ENCODE measurements around the gene TBCD. TPM values are rescaled to one million over a fixed set of nuclear protein-coding genes. Genes with fewer than 3 reads are reported as not detected.

Gene TBCD
- total RNA-seq, 1 donor from 2014 or later: 31.8 TPM

- H3K27me3 Mint-ChIP-seq (ENCODE audit: low read depth, unreplicated experiment): no peaks in the 10 kb centered on the region
- H3K4me1 ChIP-seq (ENCODE audit: insufficient read depth, low read length): no peaks in the 10 kb centered on the region
- no peaks in the 10 kb centered on the region for H3K79me2 ChIP-seq (ENCODE audit: insufficient read depth, low read length)
- no peak overlapping the region for H3K4me3 Mint-ChIP-seq (ENCODE audit: unreplicated experiment)
- no peak overlapping the region for H3K4me2 ChIP-seq (ENCODE audit: low read length)
- no peak overlapping the region for H2AFZ ChIP-seq (ENCODE audit: low read depth, low read length)
- no peak overlapping the region for H3K27ac Mint-ChIP-seq (ENCODE audit: unreplicated experiment)
- DNase-seq (ENCODE audit: low read depth): no peak
- H3K9ac ChIP-seq (ENCODE audit: low read length): no peak overlapping the region
- H3K36me3 ChIP-seq (ENCODE audit: insufficient read depth, low read length): peaks cover 5% of the 10 kb centered on the region
- H3K27ac ChIP-seq (ENCODE audit: low read depth, low read length): no peak overlapping the region
- H3K4me3 ChIP-seq (ENCODE audit: insufficient read depth, low read depth, low read length): no peak overlapping the region
- no peaks in the 10 kb centered on the region for H4K20me1 ChIP-seq (ENCODE audit: insufficient read depth, low read length)
- no peaks in the 10 kb centered on the region for H3K27me3 ChIP-seq (ENCODE audit: insufficient read depth, low read length)
- FAIRE-seq: no peak
- peaks cover 13% of the 10 kb centered on the region for H3K9me3 Mint-ChIP-seq (ENCODE audit: unreplicated experiment)
- no peak for TF ChIP-seq EZH2 (IDR thresholded peaks at IDR 0.05; ENCODE audit: insufficient read depth, low read length)
- TF ChIP-seq, protein P1, sequence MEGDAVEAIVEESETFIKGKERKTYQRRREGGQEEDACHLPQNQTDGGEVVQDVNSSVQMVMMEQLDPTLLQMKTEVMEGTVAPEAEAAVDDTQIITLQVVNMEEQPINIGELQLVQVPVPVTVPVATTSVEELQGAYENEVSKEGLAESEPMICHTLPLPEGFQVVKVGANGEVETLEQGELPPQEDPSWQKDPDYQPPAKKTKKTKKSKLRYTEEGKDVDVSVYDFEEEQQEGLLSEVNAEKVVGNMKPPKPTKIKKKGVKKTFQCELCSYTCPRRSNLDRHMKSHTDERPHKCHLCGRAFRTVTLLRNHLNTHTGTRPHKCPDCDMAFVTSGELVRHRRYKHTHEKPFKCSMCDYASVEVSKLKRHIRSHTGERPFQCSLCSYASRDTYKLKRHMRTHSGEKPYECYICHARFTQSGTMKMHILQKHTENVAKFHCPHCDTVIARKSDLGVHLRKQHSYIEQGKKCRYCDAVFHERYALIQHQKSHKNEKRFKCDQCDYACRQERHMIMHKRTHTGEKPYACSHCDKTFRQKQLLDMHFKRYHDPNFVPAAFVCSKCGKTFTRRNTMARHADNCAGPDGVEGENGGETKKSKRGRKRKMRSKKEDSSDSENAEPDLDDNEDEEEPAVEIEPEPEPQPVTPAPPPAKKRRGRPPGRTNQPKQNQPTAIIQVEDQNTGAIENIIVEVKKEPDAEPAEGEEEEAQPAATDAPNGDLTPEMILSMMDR (IDR thresholded peaks at IDR 0.05; ENCODE audit: insufficient read depth, low read depth, low read length): no peak
- H3K4me1 Mint-ChIP-seq (ENCODE audit: low read depth, unreplicated experiment): no peaks in the 10 kb centered on the region
- peaks cover 19% of the 10 kb centered on the region for H3K36me3 Mint-ChIP-seq (ENCODE audit: low read depth, unreplicated experiment)
- peaks cover 6% of the 10 kb centered on the region for H3K9me3 ChIP-seq (ENCODE audit: insufficient read depth, low read depth, low read length)
Observed at GRCh38 chr17:82745524-82745923, 6.3 kb upstream of the TBCD start.

DNA sequence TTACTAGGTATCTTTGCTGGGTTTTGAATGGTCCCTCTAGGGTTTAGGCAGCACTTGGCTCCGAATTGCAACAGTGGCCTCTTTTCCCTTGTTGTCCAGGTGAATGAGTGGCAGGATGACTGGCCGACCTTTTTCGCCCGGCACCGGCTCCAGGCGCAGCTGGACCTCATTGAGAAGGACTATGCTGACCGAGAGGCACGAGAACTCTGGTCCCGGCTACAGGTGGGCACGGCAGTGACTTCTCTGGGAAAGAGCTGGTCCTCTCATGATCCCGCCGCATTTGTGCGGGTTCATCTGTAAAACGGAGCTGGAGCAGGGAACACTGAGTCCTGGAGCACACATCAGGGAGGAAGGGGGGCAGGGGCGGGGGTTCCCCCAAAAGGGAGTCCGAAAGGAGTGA lies 3.1 kb upstream of the TBCD start:
- H3K27me3 ChIP-seq (ENCODE audit: insufficient read depth, low read length): no peaks in the 10 kb centered on the region
- FAIRE-seq (no peak), DNase-seq (ENCODE audit: low read depth) (no peak)
- H3K4me1 Mint-ChIP-seq (ENCODE audit: low read depth, unreplicated experiment): no peaks in the 10 kb centered on the region
- H4K20me1 ChIP-seq (ENCODE audit: insufficient read depth, low read length): peaks cover 13% of the 10 kb centered on the region
- H3K9ac ChIP-seq (ENCODE audit: low read length): no peak overlapping the region
- no peak overlapping the region for H2AFZ ChIP-seq (ENCODE audit: low read depth, low read length)
- peaks cover 13% of the 10 kb centered on the region for H3K79me2 ChIP-seq (ENCODE audit: insufficient read depth, low read length)
- H3K4me2 ChIP-seq (ENCODE audit: low read length): no peak overlapping the region
- H3K4me3 ChIP-seq (ENCODE audit: insufficient read depth, low read depth, low read length): no peak overlapping the region
- H3K4me1 ChIP-seq (ENCODE audit: insufficient read depth, low read length): peaks cover 6% of the 10 kb centered on the region
- H3K9me3 Mint-ChIP-seq (ENCODE audit: unreplicated experiment): peaks cover 6% of the 10 kb centered on the region
- peaks cover 2% of the 10 kb centered on the region for H3K36me3 Mint-ChIP-seq (ENCODE audit: low read depth, unreplicated experiment)
- no peak overlapping the region for H3K4me3 Mint-ChIP-seq (ENCODE audit: unreplicated experiment)
- no peak overlapping the region for H3K27ac ChIP-seq (ENCODE audit: low read depth, low read length)
- no peaks in the 10 kb centered on the region for H3K9me3 ChIP-seq (ENCODE audit: insufficient read depth, low read depth, low read length)
- TF ChIP-seq EZH2 (IDR thresholded peaks at IDR 0.05; ENCODE audit: insufficient read depth, low read length): no peak
- TF ChIP-seq, protein P1 (IDR thresholded peaks at IDR 0.05; ENCODE audit: insufficient read depth, low read depth, low read length): no peak
- H3K27ac Mint-ChIP-seq (ENCODE audit: unreplicated experiment): no peak overlapping the region
- no peaks in the 10 kb centered on the region for H3K36me3 ChIP-seq (ENCODE audit: insufficient read depth, low read length)
- no peaks in the 10 kb centered on the region for H3K27me3 Mint-ChIP-seq (ENCODE audit: low read depth, unreplicated experiment)

- peaks cover 6% of the 10 kb centered on the region for H3K4me1 ChIP-seq (ENCODE audit: insufficient read depth, low read length)
- peaks cover 3% of the 10 kb centered on the region for H3K9me3 Mint-ChIP-seq (ENCODE audit: unreplicated experiment)
- H3K79me2 ChIP-seq (ENCODE audit: insufficient read depth, low read length): peaks cover 30% of the 10 kb centered on the region
- H3K27me3 Mint-ChIP-seq (ENCODE audit: low read depth, unreplicated experiment): no peaks in the 10 kb centered on the region
- no peak for FAIRE-seq
- no peak overlapping the region for H3K9ac ChIP-seq (ENCODE audit: low read length)
- H3K36me3 Mint-ChIP-seq (ENCODE audit: low read depth, unreplicated experiment): no peaks in the 10 kb centered on the region
- H3K27ac Mint-ChIP-seq (ENCODE audit: unreplicated experiment): no peak overlapping the region
- DNase-seq (ENCODE audit: low read depth): no peak
- H3K9me3 ChIP-seq (ENCODE audit: insufficient read depth, low read depth, low read length): no peaks in the 10 kb centered on the region
- H4K20me1 ChIP-seq (ENCODE audit: insufficient read depth, low read length): peaks cover 26% of the 10 kb centered on the region
- no peaks in the 10 kb centered on the region for H3K27me3 ChIP-seq (ENCODE audit: insufficient read depth, low read length)
- TF ChIP-seq, protein P1 (IDR thresholded peaks at IDR 0.05; ENCODE audit: insufficient read depth, low read depth, low read length): no peak
- TF ChIP-seq EZH2 (IDR thresholded peaks at IDR 0.05; ENCODE audit: insufficient read depth, low read length): no peak
- H2AFZ ChIP-seq (ENCODE audit: low read depth, low read length): peak overlapping the region; percentile 47
- H3K4me3 ChIP-seq (ENCODE audit: insufficient read depth, low read depth, low read length): no peak overlapping the region
- H3K4me1 Mint-ChIP-seq (ENCODE audit: low read depth, unreplicated experiment): no peaks in the 10 kb centered on the region
- H3K36me3 ChIP-seq (ENCODE audit: insufficient read depth, low read length): no peaks in the 10 kb centered on the region
- H3K4me2 ChIP-seq (ENCODE audit: low read length): peak overlapping the region; percentile 11
- peak overlapping the region; percentile 28 for H3K4me3 Mint-ChIP-seq (ENCODE audit: unreplicated experiment)
- no peak overlapping the region for H3K27ac ChIP-seq (ENCODE audit: low read depth, low read length)
Observed at GRCh38 chr17:82750241-82750908, 1.5 kb upstream of the TBCD start.
